HG03432 (cell line): ENCODE data around the gene UQCRHL.

Experiments used
- ATAC-seq: cut with Tn5 transposase; IDR thresholded peaks from one replicate; pipeline ENCODE4 v1.9.1; 2021; ENCODE audit warnings: mild to moderate bottlenecking, moderate library complexity; ENCODE audit not compliant: unreplicated experiment

The UQCRHL gene

GRCh38 chr1:15758953-15759661, 48.3 kb downstream of the UQCRHL start:
- no peak for ATAC-seq

- ATAC-seq, result no peak
These were observed 49.0 kb downstream of the UQCRHL start, which contains the start of gene FBLIM1 for GRCh38 chr1:15758343-15758931. FBLIM1 (plus strand) TSS chr1:15758795; CDS start chr1:15764984, 6,189 bp downstream.

GRCh38 chr1:15757575-15758342, 49.7 kb downstream of the UQCRHL start:
- no peak for ATAC-seq
